HCT116 (cell line): ENCODE data around the gene PJA1.

Experiments used
- ATF3 ChIP-seq: IDR thresholded peaks from 2 replicates; pipeline ENCODE4 v1.6.1; 2012
- CTCF ChIP-seq, 3 experiments: fragments of 200-600 bp in 1 of 3; sonication (generic) in 1 of 3; IDR thresholded peaks in 2 of 3; conservative IDR thresholded peaks in 1 of 3; 2 replicates each; pipeline ENCODE4 v1.5.1; 2012 to 2017; ENCODE audit warnings: low read depth in 2 of 3, low read length in 2 of 3, antibody characterized with exemption in 1 of 3, borderline replicate concordance in 1 of 3, control low read depth in 1 of 3, mild to moderate bottlenecking in 1 of 3, mixed read lengths in 1 of 3, mixed run types in 1 of 3, moderate library complexity in 1 of 3; ENCODE audit not compliant: insufficient read depth in 1 of 3
- POLR2A ChIP-seq: IDR thresholded peaks from 2 replicates; pipeline ENCODE4 v1.7.0; 2011; ENCODE audit warnings: borderline replicate concordance; ENCODE audit not compliant: insufficient read depth, insufficient read length; ENCODE audit errors: extremely low read depth
- POLR2AphosphoS5 ChIP-seq: IDR thresholded peaks from 2 replicates; pipeline ENCODE4 v1.6.1; 2011; ENCODE audit warnings: mild to moderate bottlenecking, low read depth, low read length, moderate library complexity
- ZFX ChIP-seq: fragments of 450-650 bp; IDR thresholded peaks from 2 replicates; pipeline ENCODE4 v1.6.1; 2017
- ZNF274 ChIP-seq: fragments of 200-500 bp; sonication (Bioruptor generic); IDR thresholded peaks from 2 replicates; pipeline ENCODE4 v1.6.1; 2014; ENCODE audit warnings: mild to moderate bottlenecking, low read depth, low read length, inconsistent platforms
- TF ChIP-seq, protein P1 (sequence below): IDR thresholded peaks from 2 replicates; pipeline ENCODE4 v1.6.1; 2011; ENCODE audit warnings: mild to moderate bottlenecking, low read length, moderate library complexity; ENCODE audit not compliant: insufficient replicate concordance; ENCODE audit errors: extremely low read depth

- no peak for TF ChIP-seq ZNF274
- no peak for TF ChIP-seq CTCF (IDR thresholded peaks at IDR 0.05 in 2 of 3, conservative IDR thresholded peaks at IDR 0.05 in 1 of 3; ENCODE audit: borderline replicate concordance in 1 of 3, insufficient read depth in 1 of 3, low read depth in 2 of 3, low read length in 2 of 3)
- TF ChIP-seq, protein P1, sequence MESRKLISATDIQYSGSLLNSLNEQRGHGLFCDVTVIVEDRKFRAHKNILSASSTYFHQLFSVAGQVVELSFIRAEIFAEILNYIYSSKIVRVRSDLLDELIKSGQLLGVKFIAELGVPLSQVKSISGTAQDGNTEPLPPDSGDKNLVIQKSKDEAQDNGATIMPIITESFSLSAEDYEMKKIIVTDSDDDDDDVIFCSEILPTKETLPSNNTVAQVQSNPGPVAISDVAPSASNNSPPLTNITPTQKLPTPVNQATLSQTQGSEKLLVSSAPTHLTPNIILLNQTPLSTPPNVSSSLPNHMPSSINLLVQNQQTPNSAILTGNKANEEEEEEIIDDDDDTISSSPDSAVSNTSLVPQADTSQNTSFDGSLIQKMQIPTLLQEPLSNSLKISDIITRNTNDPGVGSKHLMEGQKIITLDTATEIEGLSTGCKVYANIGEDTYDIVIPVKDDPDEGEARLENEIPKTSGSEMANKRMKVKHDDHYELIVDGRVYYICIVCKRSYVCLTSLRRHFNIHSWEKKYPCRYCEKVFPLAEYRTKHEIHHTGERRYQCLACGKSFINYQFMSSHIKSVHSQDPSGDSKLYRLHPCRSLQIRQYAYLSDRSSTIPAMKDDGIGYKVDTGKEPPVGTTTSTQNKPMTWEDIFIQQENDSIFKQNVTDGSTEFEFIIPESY = no peak
- no peak for TF ChIP-seq ZFX
- no peak for TF ChIP-seq ATF3
- TF ChIP-seq POLR2AphosphoS5 = no peak
- no peak for TF ChIP-seq POLR2A
Observed at GRCh38 chrX:69179380-69179911, 14.2 kb upstream of the PJA1 start.
